Measurements from ENCODE around the gene DDX18.

DNA sequence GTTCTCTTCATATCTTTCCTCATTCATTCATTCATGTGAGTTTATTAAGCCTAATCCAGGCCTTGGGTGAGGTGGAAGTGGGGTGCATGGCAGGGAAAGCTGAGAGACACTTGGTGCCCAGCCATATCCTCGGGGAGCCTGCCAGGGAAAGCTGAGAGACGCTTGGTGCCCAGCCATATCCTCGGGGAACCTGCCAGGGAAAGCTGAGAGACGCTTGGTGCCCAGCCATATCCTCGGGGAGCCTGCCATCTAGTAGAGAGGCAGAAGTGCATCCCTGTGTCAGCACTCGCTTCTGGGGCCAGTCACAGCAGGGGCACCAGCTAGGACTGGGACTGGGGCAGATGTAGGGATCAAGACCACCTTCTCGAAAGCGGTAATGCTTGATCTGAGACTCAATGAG, 39.4 kb downstream of the DDX18 start:
- TF ChIP-seq EGR1 (IDR thresholded peaks at IDR 0.05) (no peak), EP300 (IDR thresholded peaks at IDR 0.05; ENCODE audit: borderline replicate concordance) (no peak), NFIC (IDR thresholded peaks at IDR 0.05) (no peak)
- TF ChIP-seq, protein P1, sequence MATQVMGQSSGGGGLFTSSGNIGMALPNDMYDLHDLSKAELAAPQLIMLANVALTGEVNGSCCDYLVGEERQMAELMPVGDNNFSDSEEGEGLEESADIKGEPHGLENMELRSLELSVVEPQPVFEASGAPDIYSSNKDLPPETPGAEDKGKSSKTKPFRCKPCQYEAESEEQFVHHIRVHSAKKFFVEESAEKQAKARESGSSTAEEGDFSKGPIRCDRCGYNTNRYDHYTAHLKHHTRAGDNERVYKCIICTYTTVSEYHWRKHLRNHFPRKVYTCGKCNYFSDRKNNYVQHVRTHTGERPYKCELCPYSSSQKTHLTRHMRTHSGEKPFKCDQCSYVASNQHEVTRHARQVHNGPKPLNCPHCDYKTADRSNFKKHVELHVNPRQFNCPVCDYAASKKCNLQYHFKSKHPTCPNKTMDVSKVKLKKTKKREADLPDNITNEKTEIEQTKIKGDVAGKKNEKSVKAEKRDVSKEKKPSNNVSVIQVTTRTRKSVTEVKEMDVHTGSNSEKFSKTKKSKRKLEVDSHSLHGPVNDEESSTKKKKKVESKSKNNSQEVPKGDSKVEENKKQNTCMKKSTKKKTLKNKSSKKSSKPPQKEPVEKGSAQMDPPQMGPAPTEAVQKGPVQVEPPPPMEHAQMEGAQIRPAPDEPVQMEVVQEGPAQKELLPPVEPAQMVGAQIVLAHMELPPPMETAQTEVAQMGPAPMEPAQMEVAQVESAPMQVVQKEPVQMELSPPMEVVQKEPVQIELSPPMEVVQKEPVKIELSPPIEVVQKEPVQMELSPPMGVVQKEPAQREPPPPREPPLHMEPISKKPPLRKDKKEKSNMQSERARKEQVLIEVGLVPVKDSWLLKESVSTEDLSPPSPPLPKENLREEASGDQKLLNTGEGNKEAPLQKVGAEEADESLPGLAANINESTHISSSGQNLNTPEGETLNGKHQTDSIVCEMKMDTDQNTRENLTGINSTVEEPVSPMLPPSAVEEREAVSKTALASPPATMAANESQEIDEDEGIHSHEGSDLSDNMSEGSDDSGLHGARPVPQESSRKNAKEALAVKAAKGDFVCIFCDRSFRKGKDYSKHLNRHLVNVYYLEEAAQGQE (IDR thresholded peaks at IDR 0.05; ENCODE audit: low read depth): no peak
- TF ChIP-seq, protein P2, sequence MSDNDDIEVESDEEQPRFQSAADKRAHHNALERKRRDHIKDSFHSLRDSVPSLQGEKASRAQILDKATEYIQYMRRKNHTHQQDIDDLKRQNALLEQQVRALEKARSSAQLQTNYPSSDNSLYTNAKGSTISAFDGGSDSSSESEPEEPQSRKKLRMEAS (IDR thresholded peaks at IDR 0.05): no peak

Measured in Ishikawa (cell line).